Measurements from ENCODE around the gene MON1B. TPM values are rescaled to one million over a fixed set of nuclear protein-coding genes. Genes with fewer than 3 reads are reported as not detected.

Gene MON1B
- total RNA-seq, 1 experiment from 2014 or later = 67.1 TPM

GRCh38 chr16:77225182-77225581 lies 34.2 kb downstream of the MON1B start:
- H3K36me3 Mint-ChIP-seq (ENCODE audit: insufficient read depth, unreplicated experiment) = no peaks in the 10 kb centered on the region
- no peaks in the 10 kb centered on the region for H3K4me1 ChIP-seq
- H3K4me1 Mint-ChIP-seq (ENCODE audit: low read depth, unreplicated experiment) = no peaks in the 10 kb centered on the region
- no peak overlapping the region for H3K4me3 ChIP-seq (ENCODE audit: low read depth, low read length)
- ChIA-PET CTCF (no interaction called here), POLR2A (no interaction called here)
- no TSS peak for BruUV-seq (replicated peaks)
- H3K27me3 Mint-ChIP-seq (ENCODE audit: insufficient read depth, unreplicated experiment) = peaks cover 11% of the 10 kb centered on the region
- DNase-seq = no peak
- no peak overlapping the region for H3K4me3 Mint-ChIP-seq (ENCODE audit: unreplicated experiment)
- H3K9me3 ChIP-seq = no peaks in the 10 kb centered on the region
- no peaks in the 10 kb centered on the region for H3K9me3 Mint-ChIP-seq (ENCODE audit: unreplicated experiment)
- no peak overlapping the region for H3K27ac Mint-ChIP-seq (ENCODE audit: unreplicated experiment)
- no peaks in the 10 kb centered on the region for H3K27me3 ChIP-seq (replicated peaks; ENCODE audit: control insufficient read depth, insufficient read depth, low read length)
- no peaks in the 10 kb centered on the region for H3K36me3 ChIP-seq (ENCODE audit: control insufficient read depth, insufficient read depth, low read length)
- intact Hi-C loops (cut with micrococcal nuclease; ENCODE audit: unreplicated experiment) = no loop called here
- TF ChIP-seq CTCF (IDR thresholded peaks at IDR 0.05; ENCODE audit: insufficient read depth in 1 of 2, low read depth in 1 of 2, low read length in 1 of 2, severe bottlenecking in 1 of 2, unreplicated experiment in 1 of 2) = no peak

- no TSS peak for BruUV-seq (replicated peaks)
- no peaks in the 10 kb centered on the region for H3K27me3 ChIP-seq (replicated peaks; ENCODE audit: control insufficient read depth, insufficient read depth, low read length)
- Mint-ChIP-seq H3K4me1 (ENCODE audit: low read depth, unreplicated experiment) (no peaks in the 10 kb centered on the region), H3K36me3 (ENCODE audit: insufficient read depth, unreplicated experiment) (no peaks in the 10 kb centered on the region), H3K9me3 (ENCODE audit: unreplicated experiment) (no peaks in the 10 kb centered on the region), H3K4me3 (ENCODE audit: unreplicated experiment) (no peak overlapping the region), H3K27me3 (ENCODE audit: insufficient read depth, unreplicated experiment) (peaks cover 11% of the 10 kb centered on the region), H3K27ac (ENCODE audit: unreplicated experiment) (no peak overlapping the region)
- ChIA-PET POLR2A (no interaction called here), CTCF (no interaction called here)
- H3K9me3 ChIP-seq = no peaks in the 10 kb centered on the region
- no peaks in the 10 kb centered on the region for H3K36me3 ChIP-seq (ENCODE audit: control insufficient read depth, insufficient read depth, low read length)
- H3K4me3 ChIP-seq (ENCODE audit: low read depth, low read length) = no peak overlapping the region
- DNase-seq = no peak
- TF ChIP-seq CTCF (IDR thresholded peaks at IDR 0.05; ENCODE audit: insufficient read depth in 1 of 2, low read depth in 1 of 2, low read length in 1 of 2, severe bottlenecking in 1 of 2, unreplicated experiment in 1 of 2) = no peak
- intact Hi-C loops (cut with micrococcal nuclease; ENCODE audit: unreplicated experiment) = no loop called here
- H3K4me1 ChIP-seq = no peaks in the 10 kb centered on the region
Measured at GRCh38 chr16:77227745-77228144, 36.8 kb downstream of the MON1B start.

- no TSS peak for BruUV-seq (replicated peaks)
- intact Hi-C loops (cut with micrococcal nuclease; ENCODE audit: unreplicated experiment) = no loop called here
- H3K9me3 ChIP-seq = no peaks in the 10 kb centered on the region
- no peak overlapping the region for H3K4me3 Mint-ChIP-seq (ENCODE audit: unreplicated experiment)
- H3K36me3 ChIP-seq (ENCODE audit: control insufficient read depth, insufficient read depth, low read length) = no peaks in the 10 kb centered on the region
- no peak for TF ChIP-seq CTCF (IDR thresholded peaks at IDR 0.05; ENCODE audit: insufficient read depth in 1 of 2, low read depth in 1 of 2, low read length in 1 of 2, severe bottlenecking in 1 of 2, unreplicated experiment in 1 of 2)
- no peak overlapping the region for H3K4me3 ChIP-seq (ENCODE audit: low read depth, low read length)
- ChIA-PET CTCF (no interaction called here), POLR2A (interaction anchor here (0.5 to 0.6 kb wide), 2 partner anchors 786 to 1304 kb away, joined by 3 to 5 read pairs; no protein-coding TSS in a partner anchor)
- DNase-seq = no peak
- no peaks in the 10 kb centered on the region for H3K9me3 Mint-ChIP-seq (ENCODE audit: unreplicated experiment)
- H3K27ac Mint-ChIP-seq (ENCODE audit: unreplicated experiment) = no peak overlapping the region
- H3K27me3 Mint-ChIP-seq (ENCODE audit: insufficient read depth, unreplicated experiment) = peaks cover 13% of the 10 kb centered on the region
- peaks cover 6% of the 10 kb centered on the region for H3K4me1 Mint-ChIP-seq (ENCODE audit: low read depth, unreplicated experiment)
- H3K27me3 ChIP-seq (replicated peaks; ENCODE audit: control insufficient read depth, insufficient read depth, low read length) = no peaks in the 10 kb centered on the region
- H3K36me3 Mint-ChIP-seq (ENCODE audit: insufficient read depth, unreplicated experiment) = no peaks in the 10 kb centered on the region
- H3K4me1 ChIP-seq = no peaks in the 10 kb centered on the region
Measured at GRCh38 chr16:77231047-77231446, 40.1 kb downstream of the MON1B start.
